Stimulated activated CD4-positive, alpha-beta T cell treated with anti-CD3 and anti-CD28 coated beads, Interleukin-4, amount 100 ng/mL, for 48 hours (primary cell): ENCODE results near the gene MOV10.

Experiments used
- DNase-seq, 2 donors: peaks; one replicate each; pipeline ENCODE4 v3.0.0-alpha.2; 2020; ENCODE audit warnings: low read depth in 2 of 2

Gene MOV10

DNA sequence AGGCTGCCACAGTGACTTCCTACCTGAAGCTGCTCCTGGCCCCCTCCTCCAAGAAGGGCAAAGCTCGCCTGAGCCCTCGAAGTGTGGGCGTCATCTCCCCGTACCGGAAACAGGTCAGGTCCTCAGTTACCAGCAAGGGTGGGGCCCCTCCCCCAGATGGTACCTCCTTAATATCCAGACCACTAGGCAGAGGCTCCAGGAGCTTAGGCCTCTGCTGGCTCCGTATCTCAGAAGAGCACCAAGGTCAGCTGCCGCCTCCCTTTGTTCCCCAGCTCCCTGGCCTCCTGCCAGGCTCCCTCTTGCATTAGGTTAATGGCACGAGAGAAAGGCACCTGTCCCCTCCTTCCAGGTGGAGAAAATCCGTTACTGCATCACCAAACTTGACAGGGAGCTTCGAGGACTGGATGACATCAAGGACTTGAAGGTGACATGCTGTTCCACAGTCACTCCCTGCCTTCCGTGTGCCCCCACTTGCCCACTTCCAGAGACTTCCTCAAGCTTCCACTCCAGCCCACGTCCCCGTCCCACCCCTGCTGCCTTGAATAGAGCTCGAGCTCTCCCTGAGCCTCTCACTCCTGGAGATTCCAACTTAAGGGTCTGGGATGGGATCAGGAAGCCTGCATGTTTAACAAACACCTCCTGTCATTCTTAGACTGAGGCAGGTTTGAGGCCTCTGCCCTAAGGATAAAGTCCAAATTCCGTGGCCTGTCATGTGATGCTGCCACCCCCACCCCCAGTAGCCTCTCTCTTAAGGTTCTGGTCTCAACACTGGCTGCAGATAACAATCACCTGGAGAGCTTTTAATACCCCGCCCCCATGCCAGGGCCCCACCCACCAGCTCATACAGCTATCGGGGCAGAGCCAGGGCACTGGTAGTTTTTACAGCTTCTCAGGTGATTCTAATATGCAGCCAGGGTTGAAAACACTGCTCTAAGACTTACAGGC, 24.2 kb downstream of the MOV10 start:
- no peak for DNase-seq

DNA sequence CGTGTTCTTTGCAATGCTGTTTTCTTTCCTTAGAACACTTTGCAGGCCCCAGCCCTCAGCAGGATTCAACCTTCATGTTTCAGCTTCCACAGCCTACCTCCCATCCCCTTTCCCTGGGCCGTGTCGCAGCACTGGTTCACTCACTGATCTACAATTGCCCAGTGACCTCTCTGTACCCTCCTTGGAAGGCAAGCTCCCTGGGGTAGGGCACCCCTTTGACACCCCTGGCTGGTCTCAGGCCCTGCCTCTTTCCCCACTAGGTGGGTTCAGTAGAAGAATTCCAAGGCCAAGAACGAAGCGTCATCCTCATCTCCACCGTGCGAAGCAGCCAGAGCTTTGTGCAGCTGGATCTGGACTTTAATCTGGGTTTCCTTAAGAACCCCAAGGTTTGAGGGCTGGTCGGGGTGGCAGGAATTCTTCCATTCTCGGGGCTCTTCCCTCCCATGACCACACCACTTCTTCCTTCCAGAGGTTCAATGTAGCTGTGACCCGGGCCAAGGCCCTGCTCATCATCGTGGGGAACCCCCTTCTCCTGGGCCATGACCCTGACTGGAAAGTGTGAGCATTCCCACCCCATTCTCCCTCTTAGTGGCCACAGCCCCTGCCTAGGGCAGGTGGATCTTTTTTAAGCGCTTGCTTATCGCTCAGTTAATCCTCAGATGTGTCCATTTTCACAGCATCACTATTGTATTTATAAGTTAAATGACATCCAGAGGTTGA, 25.1 kb downstream of the MOV10 start:
- no peak for DNase-seq

DNA sequence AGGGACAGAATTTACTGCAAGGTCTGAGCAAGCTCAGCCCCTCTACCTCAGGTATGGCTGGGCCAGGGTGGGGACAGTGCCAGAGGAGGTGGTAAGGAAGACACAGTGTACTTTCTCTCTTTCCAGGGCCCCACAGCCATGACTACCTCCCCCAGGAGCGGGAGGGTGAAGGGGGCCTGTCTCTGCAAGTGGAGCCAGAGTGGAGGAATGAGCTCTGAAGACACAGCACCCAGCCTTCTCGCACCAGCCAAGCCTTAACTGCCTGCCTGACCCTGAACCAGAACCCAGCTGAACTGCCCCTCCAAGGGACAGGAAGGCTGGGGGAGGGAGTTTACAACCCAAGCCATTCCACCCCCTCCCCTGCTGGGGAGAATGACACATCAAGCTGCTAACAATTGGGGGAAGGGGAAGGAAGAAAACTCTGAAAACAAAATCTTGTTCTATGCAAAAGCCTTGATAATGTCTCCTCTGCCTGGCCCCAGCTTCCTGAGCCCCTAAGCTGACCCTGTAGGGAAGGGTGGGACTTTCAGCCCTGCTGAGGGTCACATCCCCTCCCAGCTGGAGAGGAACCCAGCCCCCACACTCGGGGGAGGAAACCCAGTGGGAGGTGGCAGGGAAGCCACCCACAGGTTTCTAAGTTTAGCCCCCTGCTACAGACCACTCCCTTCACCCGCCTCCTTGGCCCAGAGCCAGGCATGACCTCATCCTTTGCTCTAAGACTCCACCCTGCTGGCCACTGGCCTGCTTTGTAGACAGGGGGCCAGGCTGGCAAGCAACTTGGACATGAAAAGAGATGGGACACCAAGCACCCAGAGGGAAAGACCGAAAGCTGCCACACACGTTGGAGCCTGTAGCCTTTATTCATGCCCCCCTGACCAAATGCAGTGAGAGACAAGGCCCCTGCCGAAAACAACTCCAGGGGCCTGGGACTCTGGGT, 26.1 kb downstream of the MOV10 start:
- peak; percentile 50 to 59 for DNase-seq

DNA sequence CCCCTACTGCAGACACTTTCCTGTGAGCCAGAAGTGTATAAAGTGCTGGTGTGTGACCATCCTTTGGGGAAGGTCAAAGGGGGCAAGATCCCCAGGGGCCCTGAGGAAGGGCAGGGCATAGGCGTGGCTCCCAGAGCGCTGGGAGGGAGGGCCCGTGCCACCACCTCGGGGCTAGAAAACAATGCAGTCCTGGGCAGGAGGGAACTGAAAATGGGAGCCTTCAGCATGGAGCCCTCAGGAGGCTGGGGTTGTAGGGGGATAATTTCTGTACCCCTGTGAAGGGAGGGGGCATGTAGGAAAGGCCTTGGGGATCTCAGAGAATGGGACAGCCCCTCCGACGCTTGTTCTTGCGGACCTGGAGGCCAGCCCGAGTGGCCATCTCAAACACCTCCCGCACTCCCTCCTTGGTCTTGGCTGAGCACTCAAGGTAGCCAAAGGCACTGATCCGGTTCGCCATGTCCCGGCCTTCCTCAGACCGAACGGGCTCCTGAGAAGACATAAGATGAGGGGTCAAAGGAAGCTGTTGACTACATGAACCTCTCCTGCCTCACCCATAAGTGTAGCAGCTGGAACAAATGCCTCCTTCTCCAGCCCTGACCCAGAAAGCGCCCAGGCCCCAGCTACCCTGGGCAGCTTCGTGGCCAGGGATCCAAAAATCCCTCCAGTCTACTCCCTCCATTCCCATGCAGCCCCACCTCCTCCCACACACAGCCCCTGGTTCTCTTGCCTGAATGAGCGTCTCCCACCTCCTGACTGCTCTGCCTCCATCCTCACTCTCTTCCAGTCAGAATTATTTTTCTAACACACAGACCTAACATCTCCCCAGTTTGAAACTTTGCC, 27.0 kb downstream of the MOV10 start:
- no peak for DNase-seq

DNA sequence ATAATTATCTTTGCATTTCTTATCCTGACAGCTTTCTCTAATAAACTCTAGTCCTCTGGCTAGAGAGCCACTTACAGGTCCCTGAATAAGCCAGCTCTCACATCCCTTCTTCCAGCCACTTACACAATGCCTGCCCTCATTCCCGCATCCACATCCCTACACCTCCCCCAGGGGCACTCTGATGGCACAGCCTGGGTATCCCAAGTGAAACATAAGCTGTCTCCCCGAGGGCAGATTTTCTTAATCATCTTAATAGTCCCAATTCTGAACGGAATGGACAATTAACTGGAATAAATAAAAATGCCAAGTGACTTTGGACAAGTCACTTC, 27.6 kb downstream of the MOV10 start:
- no peak for DNase-seq

DNA sequence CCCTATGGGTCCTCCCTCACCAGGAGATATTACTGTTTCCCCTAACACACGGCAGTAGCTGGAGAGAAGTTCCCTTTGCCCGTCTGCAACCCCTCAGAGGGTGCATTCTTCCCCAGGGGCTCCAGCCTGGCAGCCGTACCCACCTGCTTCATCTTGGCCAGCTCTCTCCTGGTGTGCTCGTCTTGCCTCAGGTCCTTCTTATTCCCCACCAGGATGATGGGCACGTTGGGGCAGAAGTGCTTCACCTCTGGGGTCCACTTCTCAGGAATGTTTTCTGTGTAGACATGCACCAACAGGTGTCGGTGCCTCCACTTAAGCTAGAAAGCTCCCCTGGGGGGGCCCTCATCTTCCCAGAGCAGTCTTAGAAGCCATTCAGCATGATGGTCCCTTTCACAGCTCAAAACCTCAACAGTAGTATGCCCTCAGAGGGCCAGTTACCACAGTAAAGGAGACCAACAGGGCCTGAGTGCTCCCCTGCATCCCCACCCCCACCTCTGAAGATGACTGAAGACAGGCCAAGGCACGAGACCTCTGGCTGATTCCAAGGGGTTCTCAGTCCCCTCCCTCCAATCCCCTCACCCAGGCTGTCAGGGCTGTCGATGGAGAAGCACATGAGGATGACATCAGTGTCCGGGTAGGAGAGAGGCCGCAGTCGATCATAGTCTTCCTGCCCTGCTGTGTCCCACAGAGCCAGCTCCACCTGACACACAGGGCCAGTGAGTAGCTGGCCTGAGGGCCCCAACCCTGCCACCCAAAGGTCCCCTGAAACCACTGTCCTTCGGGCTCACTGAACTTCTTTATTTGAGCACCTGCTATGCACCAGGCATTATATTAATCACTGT, 28.2 kb downstream of the MOV10 start:
- DNase-seq: no peak

DNA sequence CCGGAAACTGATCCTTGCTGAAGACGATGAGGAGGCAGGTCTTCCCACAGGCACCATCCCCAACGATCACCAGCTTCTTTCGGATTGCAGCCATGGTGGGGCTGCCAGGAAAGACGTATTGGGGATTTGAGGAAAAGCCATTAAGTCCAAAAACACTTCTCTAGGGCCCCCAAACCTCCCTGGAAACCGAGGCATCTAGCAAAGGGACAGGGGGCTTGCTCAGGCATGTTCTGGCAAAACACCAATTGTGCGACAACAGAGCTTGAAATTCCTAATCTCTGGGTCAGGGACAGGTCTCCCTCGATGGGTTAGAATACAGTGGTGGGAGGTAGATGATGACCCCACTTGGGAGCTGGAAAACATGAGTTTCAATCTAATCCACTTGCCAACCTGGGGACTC, 29.2 kb downstream of the MOV10 start:
- no peak for DNase-seq

DNA sequence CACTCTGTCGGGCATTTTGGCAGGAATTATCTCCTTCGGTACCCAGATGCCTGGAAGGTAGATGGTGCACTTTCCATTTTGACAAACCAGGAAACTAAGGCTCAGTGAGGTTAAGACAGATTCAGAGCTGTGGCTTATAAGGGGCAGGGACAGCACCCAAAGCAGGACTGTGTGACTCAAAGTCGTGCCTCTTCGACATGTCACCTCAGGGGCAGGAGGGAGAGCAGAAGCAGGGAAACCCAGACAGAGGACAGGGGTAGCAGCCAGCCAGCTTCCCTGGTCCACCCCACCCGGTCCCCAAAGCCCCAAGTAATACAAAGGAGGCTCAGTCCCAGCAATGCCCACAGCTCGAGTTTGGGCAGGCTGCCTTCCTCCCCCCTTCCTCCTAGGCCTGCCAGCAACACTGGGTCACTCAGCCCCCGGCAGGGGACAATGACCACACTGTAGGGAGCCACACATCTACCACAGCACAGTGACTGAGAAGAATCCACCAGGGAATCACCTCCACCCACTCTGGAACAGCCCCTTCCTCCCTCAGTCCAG, 30.0 kb downstream of the MOV10 start:
- DNase-seq: no peak

DNA sequence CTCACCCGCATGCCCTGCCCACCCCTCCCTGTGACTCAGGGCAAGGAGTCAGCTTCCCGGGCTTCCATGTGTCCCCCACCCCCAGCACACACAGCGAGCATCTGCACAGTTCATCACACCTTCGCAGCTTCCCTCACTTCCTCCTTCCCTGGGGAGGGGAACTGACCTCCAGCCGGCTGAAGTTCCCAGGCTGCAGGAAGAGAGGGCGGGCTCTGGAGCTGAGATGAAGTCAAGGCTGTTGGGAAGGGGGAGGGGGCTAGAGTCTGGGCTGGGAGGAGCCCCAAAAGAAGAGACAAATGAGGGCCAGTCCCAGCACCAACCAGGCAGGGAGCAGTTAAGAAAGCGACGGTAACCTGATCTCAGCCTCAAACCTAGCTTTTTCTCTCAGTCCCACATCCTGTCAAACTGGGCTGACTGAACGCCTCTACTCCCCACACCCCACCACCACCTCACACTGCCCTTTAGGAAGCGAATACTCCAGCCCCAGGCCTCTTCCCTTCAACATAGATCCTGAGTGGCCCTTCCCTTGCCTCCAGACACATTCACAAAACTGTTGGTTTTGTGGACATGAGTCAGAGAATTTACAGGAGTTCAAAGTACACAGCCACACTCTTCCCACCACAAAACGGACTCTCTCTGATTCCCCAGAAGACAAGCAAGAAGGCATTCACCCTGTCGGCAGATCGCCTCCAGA, 30.6 kb downstream of the MOV10 start:
- DNase-seq: peak; percentile 30 to 60

DNA sequence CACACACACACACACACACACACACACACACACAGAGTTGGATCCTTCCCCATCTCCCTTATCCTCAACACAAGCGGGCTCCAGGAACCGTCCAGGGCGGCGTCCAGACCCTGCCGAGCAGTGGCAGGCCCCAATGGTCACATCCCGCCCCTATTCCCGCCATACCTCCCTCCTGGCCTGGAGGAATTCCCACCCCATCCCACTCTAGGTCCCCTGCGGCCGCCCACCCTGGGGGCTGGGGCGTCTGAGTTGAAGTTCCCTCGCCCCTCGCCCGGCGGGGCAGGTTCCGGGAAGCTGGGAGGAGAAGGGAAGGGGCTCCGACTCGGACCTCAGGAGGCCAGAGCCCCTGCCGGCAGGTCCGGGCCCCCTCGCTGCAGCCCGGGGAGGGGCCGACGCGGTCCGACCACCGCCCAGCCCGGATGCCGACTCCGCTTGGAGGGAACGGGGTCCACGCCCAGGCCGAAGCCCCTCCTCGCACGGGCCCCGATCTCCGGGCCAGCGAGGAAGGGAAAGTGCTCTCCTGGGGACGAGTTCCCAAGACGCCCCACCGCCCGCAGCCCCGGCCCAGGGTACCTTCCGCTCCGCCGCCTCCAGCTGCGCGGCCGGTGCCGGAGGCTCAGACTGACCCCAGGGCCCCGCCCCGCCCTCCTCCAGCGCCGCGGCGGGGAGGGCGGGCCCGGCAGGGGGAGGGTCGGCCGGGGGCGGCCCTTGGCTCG, 32.2 kb downstream of the MOV10 start, which contains the start of gene RHOC:
Gene RHOC, minus strand, starts transcription at position 623 of the 716 bp plus-strand sequence. CDS start 3,328 bp downstream, outside the sequence.
- peak in 1 of 2 donors; percentile 36 for DNase-seq

DNA sequence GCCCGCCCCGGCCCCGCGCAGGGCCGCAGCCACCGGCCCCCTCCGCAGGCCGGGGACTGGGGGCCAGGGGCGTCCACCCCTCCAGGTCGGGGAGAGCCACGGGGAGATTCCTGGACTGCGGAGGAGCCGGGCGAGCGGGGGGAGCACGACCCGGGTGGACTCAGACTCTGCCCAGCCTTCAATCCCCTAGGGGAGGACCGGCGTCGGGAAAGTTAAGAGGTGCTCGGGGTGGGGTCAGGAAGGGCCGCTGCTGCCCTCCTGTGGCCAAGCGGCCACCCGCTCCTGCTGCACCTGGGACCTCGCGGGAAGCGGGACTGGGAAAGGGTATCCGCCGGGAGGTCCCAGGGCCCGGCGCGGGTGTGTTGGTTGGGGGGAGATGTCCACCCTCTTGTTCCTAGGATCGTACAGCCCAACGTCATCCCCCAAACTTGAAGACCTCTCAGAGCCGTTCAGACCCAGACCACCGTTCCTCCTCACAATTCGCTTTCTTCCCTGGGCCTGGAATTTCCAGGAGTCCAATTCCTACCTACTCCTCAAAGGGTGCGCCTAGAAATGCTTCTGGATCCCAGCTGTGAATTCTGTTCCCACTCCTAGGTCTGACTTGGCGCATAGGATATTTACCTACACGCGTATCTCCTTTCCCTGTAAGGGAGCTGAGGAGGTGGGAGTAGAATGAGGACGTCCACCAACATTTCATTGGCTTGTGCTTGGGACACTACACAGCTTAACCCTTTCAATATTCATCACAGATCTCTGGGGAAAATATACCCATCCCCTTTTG, 33.0 kb downstream of the MOV10 start:
- peak; percentile 55 to 58 for DNase-seq

DNA sequence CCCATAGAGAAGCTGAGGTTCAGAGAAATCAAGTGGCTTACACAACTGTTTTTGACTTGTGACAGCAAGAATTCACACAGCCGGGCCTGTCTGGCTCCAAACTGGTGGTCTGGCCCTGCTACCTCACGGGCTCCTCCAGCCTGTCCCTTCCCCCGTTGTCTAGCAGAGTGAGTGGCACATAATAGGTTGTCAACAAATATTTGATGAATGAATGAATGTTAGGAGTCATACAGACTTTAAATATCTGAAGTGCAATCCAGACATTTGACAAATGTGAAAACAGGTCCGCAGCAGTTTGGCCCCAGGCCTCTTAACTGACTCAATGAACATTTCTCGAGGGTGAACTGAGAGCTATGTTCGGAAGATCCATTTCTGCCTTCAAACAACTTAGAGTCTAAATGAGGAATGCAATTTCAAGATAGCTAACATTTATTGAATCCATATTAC, 33.6 kb downstream of the MOV10 start:
- DNase-seq: no peak

DNA sequence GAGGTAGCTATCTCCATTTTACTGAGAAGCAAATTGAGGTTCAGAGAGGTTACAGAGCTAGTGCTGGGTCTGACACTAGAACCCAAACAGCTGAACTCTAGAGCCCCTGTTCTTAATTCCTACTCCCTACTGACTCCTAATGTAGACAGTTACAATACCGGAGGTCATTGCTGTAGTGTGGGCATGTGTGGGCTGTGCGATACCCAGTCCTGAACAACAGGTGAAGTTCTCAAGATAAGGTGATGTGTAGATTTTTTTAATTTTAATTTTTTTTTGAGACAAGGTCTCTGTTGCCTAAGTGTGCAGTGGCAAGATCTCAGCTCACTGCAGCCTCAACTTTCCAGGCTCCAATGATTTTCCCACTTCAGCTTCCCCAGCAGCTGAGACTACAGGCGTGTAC, 34.0 kb downstream of the MOV10 start:
- no peak for DNase-seq

DNA sequence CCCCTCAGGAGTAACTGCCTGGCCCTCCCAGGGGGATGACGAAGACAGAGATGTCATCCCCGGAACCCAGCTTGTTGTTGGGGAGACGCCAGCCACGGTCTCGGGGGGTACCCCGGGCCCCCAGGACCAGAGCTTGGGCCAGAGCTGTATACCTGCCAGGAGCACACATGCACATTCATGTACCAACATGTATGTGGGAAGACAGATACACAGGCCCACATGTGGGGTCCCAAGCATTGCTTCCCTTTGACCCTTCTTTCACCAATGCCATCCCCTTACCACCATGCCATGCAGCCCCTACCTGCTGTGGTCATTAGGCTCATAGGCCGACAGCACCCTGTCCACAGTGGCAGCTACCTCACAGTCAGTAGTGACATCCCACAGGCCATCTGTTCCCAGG, 35.7 kb downstream of the MOV10 start:
- no peak for DNase-seq

DNA sequence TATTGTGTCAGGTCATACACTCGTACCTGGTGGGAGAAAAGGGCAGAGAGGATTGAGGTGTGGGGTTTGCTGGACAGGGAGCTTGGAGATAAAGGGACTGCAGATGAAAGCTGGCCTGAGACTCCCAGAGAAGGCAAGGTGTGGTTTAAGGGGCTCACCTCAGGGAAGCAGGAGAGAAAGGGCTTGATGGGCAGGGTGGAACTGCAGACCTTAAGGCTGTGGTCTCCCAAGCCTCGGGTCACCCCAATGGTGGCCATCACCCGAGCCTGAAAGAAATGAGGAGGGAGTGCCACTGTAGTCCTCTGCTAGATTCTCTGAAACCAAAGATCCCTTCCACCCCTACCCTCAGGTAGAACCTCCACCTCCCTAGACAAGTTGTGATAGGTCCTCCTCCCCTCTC, 36.1 kb downstream of the MOV10 start:
- DNase-seq: no peak

DNA sequence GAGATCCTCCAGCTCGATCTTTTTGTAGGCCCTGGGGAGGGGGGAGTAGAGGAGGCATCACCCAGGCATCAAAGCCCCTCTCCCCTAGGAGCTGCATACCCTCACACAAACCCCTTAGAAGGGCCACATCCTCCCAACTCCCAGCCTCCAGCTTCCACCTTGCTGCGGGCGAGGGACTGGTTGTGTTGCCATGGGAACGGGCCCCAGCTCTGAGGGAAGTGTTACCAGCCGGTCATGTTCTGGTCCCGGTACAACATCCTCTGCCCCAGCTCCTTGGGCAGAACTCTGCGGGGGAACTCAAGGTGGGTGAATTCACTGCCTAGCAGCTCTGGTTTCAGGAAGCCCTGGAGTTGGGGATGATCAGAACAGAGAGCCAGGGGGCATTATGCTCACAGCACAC, 36.6 kb downstream of the MOV10 start:
- no peak for DNase-seq

DNA sequence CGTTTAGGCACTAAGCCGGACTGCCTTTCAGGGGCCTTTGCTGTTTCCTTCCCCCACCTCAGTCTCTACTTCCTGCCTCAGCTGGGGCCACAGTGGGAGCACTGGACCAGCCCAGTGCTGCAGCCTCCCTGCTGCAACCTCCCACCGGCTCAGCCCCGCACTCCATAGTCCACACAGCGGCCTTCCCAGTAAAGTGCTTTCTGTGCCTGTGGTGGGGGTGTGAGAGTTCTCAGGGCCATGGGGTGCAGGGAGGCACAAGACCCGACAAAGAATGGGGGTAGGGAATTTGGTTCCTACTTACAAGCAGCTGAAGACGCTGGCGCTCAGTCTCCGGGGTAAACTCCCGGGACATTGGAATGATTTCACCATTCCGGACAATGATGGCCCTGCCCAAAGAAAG, 37.2 kb downstream of the MOV10 start:
- no peak for DNase-seq

DNA sequence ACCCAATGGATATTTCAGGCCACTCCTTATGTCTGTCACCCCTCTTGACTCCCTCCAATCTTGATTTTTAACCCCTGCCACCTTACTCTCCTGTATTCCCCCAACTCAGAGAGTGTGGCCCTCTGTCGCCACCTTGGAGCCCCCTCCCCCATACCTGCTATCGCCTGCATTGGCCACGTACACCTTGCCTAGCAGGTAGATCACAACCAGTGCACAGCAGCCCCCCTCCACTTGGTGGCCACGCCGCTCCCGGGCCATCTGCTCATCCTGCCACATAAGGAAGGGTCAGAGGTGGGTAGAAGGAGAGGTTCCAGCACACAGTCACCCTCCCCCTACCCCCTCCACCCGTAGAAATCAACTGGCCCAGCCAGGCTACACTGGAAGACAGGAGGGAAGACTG, 37.7 kb downstream of the MOV10 start:
- no peak for DNase-seq
